Measurements from ENCODE around the gene ENGASE.

The ENGASE gene

GRCh38 chr17:79084291-79085153, 9.9 kb downstream of the ENGASE start:
- no peak overlapping the region for H3K9ac ChIP-seq (ENCODE audit: low read length)
- no peak overlapping the region for H3K4me3 ChIP-seq (ENCODE audit: low read length)
- H3K9me3 ChIP-seq (ENCODE audit: control insufficient read depth, low read depth, low read length): no peaks in the 10 kb centered on the region
- no peak overlapping the region for H3K27ac ChIP-seq (ENCODE audit: low read length)
- H3K4me1 ChIP-seq (ENCODE audit: control insufficient read depth, low read depth, low read length): no peaks in the 10 kb centered on the region
- peaks cover 1% of the 10 kb centered on the region for H3K36me3 ChIP-seq (ENCODE audit: control insufficient read depth, low read depth, low read length)
- H3K27me3 ChIP-seq (ENCODE audit: control insufficient read depth, insufficient read depth, low read length): no peaks in the 10 kb centered on the region

GRCh38 chr17:79085154-79085920, 10.7 kb downstream of the ENGASE start:
- no peak overlapping the region for H3K27ac ChIP-seq (ENCODE audit: low read length)
- H3K9ac ChIP-seq (ENCODE audit: low read length): no peak overlapping the region
- no peaks in the 10 kb centered on the region for H3K27me3 ChIP-seq (ENCODE audit: control insufficient read depth, insufficient read depth, low read length)
- H3K9me3 ChIP-seq (ENCODE audit: control insufficient read depth, low read depth, low read length): no peaks in the 10 kb centered on the region
- no peaks in the 10 kb centered on the region for H3K36me3 ChIP-seq (ENCODE audit: control insufficient read depth, low read depth, low read length)
- no peak overlapping the region for H3K4me3 ChIP-seq (ENCODE audit: low read length)
- H3K4me1 ChIP-seq (ENCODE audit: control insufficient read depth, low read depth, low read length): no peaks in the 10 kb centered on the region

GRCh38 chr17:79085921-79086551, 11.4 kb downstream of the ENGASE start:
- no peak overlapping the region for H3K4me3 ChIP-seq (ENCODE audit: low read length)
- H3K27me3 ChIP-seq (ENCODE audit: control insufficient read depth, insufficient read depth, low read length): no peaks in the 10 kb centered on the region
- no peaks in the 10 kb centered on the region for H3K4me1 ChIP-seq (ENCODE audit: control insufficient read depth, low read depth, low read length)
- no peaks in the 10 kb centered on the region for H3K36me3 ChIP-seq (ENCODE audit: control insufficient read depth, low read depth, low read length)
- H3K9ac ChIP-seq (ENCODE audit: low read length): no peak overlapping the region
- no peak overlapping the region for H3K27ac ChIP-seq (ENCODE audit: low read length)
- no peaks in the 10 kb centered on the region for H3K9me3 ChIP-seq (ENCODE audit: control insufficient read depth, low read depth, low read length)

GRCh38 chr17:79086609-79087427, 12.2 kb downstream of the ENGASE start:
- Histone ChIP-seq H3K4me3 (ENCODE audit: low read length) (no peak overlapping the region), H3K36me3 (ENCODE audit: control insufficient read depth, low read depth, low read length) (no peaks in the 10 kb centered on the region), H3K27me3 (ENCODE audit: control insufficient read depth, insufficient read depth, low read length) (no peaks in the 10 kb centered on the region), H3K27ac (ENCODE audit: low read length) (no peak overlapping the region), H3K4me1 (ENCODE audit: control insufficient read depth, low read depth, low read length) (no peaks in the 10 kb centered on the region), H3K9me3 (ENCODE audit: control insufficient read depth, low read depth, low read length) (no peaks in the 10 kb centered on the region), H3K9ac (ENCODE audit: low read length) (no peak overlapping the region)

- H3K4me3 ChIP-seq (ENCODE audit: low read length): no peak overlapping the region
- H3K36me3 ChIP-seq (ENCODE audit: control insufficient read depth, low read depth, low read length): no peaks in the 10 kb centered on the region
- H3K9me3 ChIP-seq (ENCODE audit: control insufficient read depth, low read depth, low read length): no peaks in the 10 kb centered on the region
- no peaks in the 10 kb centered on the region for H3K27me3 ChIP-seq (ENCODE audit: control insufficient read depth, insufficient read depth, low read length)
- no peak overlapping the region for H3K27ac ChIP-seq (ENCODE audit: low read length)
- no peak overlapping the region for H3K9ac ChIP-seq (ENCODE audit: low read length)
- no peaks in the 10 kb centered on the region for H3K4me1 ChIP-seq (ENCODE audit: control insufficient read depth, low read depth, low read length)
Observed at GRCh38 chr17:79087428-79088143, 13.0 kb downstream of the ENGASE start.

GRCh38 chr17:79088247-79088996, 13.8 kb downstream of the ENGASE start:
- H3K36me3 ChIP-seq (ENCODE audit: control insufficient read depth, low read depth, low read length): no peaks in the 10 kb centered on the region
- H3K27me3 ChIP-seq (ENCODE audit: control insufficient read depth, insufficient read depth, low read length): no peaks in the 10 kb centered on the region
- H3K9me3 ChIP-seq (ENCODE audit: control insufficient read depth, low read depth, low read length): no peaks in the 10 kb centered on the region
- no peak overlapping the region for H3K9ac ChIP-seq (ENCODE audit: low read length)
- no peaks in the 10 kb centered on the region for H3K4me1 ChIP-seq (ENCODE audit: control insufficient read depth, low read depth, low read length)
- H3K4me3 ChIP-seq (ENCODE audit: low read length): no peak overlapping the region
- H3K27ac ChIP-seq (ENCODE audit: low read length): no peak overlapping the region

GRCh38 chr17:79088997-79089328, 14.3 kb downstream of the ENGASE start:
- Histone ChIP-seq H3K9me3 (ENCODE audit: control insufficient read depth, low read depth, low read length) (no peaks in the 10 kb centered on the region), H3K4me1 (ENCODE audit: control insufficient read depth, low read depth, low read length) (no peaks in the 10 kb centered on the region), H3K36me3 (ENCODE audit: control insufficient read depth, low read depth, low read length) (no peaks in the 10 kb centered on the region), H3K27me3 (ENCODE audit: control insufficient read depth, insufficient read depth, low read length) (no peaks in the 10 kb centered on the region), H3K9ac (ENCODE audit: low read length) (no peak overlapping the region), H3K27ac (ENCODE audit: low read length) (no peak overlapping the region), H3K4me3 (ENCODE audit: low read length) (no peak overlapping the region)

- H3K4me1 ChIP-seq (ENCODE audit: control insufficient read depth, low read depth, low read length): no peaks in the 10 kb centered on the region
- H3K9ac ChIP-seq (ENCODE audit: low read length): no peak overlapping the region
- H3K36me3 ChIP-seq (ENCODE audit: control insufficient read depth, low read depth, low read length): no peaks in the 10 kb centered on the region
- H3K9me3 ChIP-seq (ENCODE audit: control insufficient read depth, low read depth, low read length): no peaks in the 10 kb centered on the region
- H3K27me3 ChIP-seq (ENCODE audit: control insufficient read depth, insufficient read depth, low read length): no peaks in the 10 kb centered on the region
- no peak overlapping the region for H3K27ac ChIP-seq (ENCODE audit: low read length)
- no peak overlapping the region for H3K4me3 ChIP-seq (ENCODE audit: low read length)
Observed at GRCh38 chr17:79089720-79090442, 15.3 kb downstream of the ENGASE start.

GRCh38 chr17:79090443-79091225, 16.0 kb downstream of the ENGASE start:
- Histone ChIP-seq H3K27ac (ENCODE audit: low read length) (no peak overlapping the region), H3K4me1 (ENCODE audit: control insufficient read depth, low read depth, low read length) (no peaks in the 10 kb centered on the region), H3K4me3 (ENCODE audit: low read length) (no peak overlapping the region), H3K9ac (ENCODE audit: low read length) (no peak overlapping the region), H3K9me3 (ENCODE audit: control insufficient read depth, low read depth, low read length) (no peaks in the 10 kb centered on the region), H3K27me3 (ENCODE audit: control insufficient read depth, insufficient read depth, low read length) (no peaks in the 10 kb centered on the region), H3K36me3 (ENCODE audit: control insufficient read depth, low read depth, low read length) (no peaks in the 10 kb centered on the region)
